Gastroesophageal sphincter (tissue), 3 donors: ENCODE data around the gene PCBP3.

Source experiments
- CTCF ChIP-seq, 4 experiments: fragments of 200-600 bp in 2 of 4; fragments of 450-650 bp in 2 of 4; sonication (generic) in 1 of 4; IDR thresholded peaks; one replicate each; pipeline ENCODE4 v1.5.1; 2017 to 2019; ENCODE audit warnings: antibody characterized with exemption in 4 of 4, mild to moderate bottlenecking in 2 of 4, moderate library complexity in 2 of 4
- POLR2A ChIP-seq, 2 donors: fragments of 450-650 bp; IDR thresholded peaks; one replicate each; pipeline ENCODE4 v1.6.1; 2017; ENCODE audit warnings: antibody characterized with exemption in 2 of 2, mild to moderate bottlenecking in 2 of 2, moderate library complexity in 1 of 2
- POLR2AphosphoS5 ChIP-seq: sonication (generic); formaldehyde crosslinking; IDR thresholded peaks from one replicate; pipeline ENCODE4 v1.6.1; 2017; ENCODE audit warnings: antibody characterized with exemption

- TF ChIP-seq CTCF (IDR thresholded peaks at IDR 0.05) (no peak), POLR2A (IDR thresholded peaks at IDR 0.05) (no peak), POLR2AphosphoS5 (no peak)
Measured at GRCh38 chr21:45934085-45934484, 290.6 kb downstream of the PCBP3 start.
